ENCODE data around the gene CST7.
"Not testable (repeated sequence)": the region's sequence is repeated elsewhere in the genome, so short reads cannot be mapped to it uniquely, and the experiment has no call there.

CST7 gene

GRCh38 chr20:24998631-24999445, 49.8 kb downstream of the CST7 start:
- DNase-seq (ENCODE audit: extremely low read depth, low read depth): no peak
- TF ChIP-seq CTCF (IDR thresholded peaks at IDR 0.05; ENCODE audit: low read depth, low read length): no peak

GRCh38 chr20:24999568-24999967, 50.5 kb downstream of the CST7 start:
- DNase-seq (ENCODE audit: extremely low read depth, low read depth): no peak

DNA sequence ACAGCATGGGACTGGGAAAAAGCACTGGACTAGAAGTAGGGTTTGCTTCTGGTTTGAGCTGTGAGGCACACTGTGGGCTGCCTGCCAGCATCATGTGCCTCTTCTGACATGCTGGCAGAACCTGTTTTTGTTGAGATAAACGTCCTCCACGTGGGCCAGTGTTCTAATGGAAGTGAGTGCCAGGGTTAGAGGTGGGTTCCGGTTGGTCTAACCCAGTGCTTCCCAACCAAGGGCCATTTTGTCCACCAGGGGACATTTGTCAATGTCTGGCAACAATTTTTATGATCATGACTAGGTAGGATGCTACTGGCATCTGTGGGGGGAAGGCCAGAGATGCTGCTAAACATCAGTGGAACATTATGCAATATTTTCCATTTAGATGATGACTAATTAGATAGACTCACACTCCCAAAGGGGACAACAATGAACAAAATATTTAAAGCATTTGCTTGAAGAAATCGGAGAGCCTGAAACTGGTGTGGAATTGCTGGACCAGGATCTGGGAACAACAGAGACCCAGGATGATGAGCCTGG, 51.3 kb downstream of the CST7 start:
- TF ChIP-seq CTCF (IDR thresholded peaks at IDR 0.05; ENCODE audit: low read depth, low read length): peak; percentile 16
- DNase-seq (ENCODE audit: extremely low read depth, low read depth): peak; percentile 44

More at GRCh38 chr20:24999568-24999967, 50.5 kb downstream of the CST7 start:
- TF ChIP-seq CTCF (IDR thresholded peaks at IDR 0.05; ENCODE audit: low read depth, low read length): no peak

GRCh38 chr20:25001323-25001722, 52.3 kb downstream of the CST7 start:
- DNase-seq (ENCODE audit: extremely low read depth, low read depth): not testable (repeated sequence)

DNA sequence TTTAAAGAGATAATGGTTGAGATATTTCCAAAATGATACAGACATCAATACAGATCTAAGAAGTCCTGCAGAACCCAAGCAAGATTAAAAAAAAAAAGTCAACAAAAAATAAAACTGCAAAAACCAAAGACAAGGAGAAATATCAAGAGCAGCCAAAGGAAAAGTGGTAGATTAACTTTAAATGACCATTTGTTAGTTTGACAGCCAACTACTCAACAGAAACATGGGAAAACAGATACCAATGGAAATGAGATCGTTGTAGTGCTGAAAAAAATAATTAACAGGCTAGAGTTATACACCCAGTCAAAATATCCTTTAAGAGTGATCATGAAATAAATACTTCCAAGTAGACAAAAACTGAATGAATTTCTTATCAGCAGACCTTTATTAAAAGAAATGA, 53.9 kb downstream of the CST7 start:
- no peak for DNase-seq (ENCODE audit: extremely low read depth, low read depth)
- no peak for TF ChIP-seq CTCF (IDR thresholded peaks at IDR 0.05; ENCODE audit: low read depth, low read length)

- peak; percentile 16 for DNase-seq (ENCODE audit: extremely low read depth, low read depth)
- no peak for TF ChIP-seq CTCF (IDR thresholded peaks at IDR 0.05; ENCODE audit: low read depth, low read length)
These were observed 56.2 kb downstream of the CST7 start for GRCh38 chr20:25005220-25005619.

DNA sequence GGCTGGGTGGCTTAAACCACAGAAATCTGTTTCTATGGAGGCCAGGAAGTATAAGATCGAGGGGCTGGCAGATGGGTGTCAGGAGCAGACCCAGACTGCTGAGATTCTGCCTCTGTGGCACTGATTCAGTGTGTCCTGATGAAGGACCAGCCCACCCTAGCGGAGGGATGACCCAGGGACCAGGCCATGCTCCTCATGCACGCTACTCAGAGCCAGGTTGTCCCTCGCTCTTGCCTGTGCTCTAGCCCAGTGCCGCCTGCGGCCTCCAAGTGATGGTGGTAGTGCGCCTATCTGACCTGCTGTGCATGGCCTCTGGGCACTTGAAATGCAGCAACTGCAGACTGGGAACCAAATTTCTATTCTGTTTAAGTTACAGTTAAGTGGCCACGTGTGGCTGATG, 56.6 kb downstream of the CST7 start:
- TF ChIP-seq CTCF (IDR thresholded peaks at IDR 0.05; ENCODE audit: low read depth, low read length): no peak
- no peak for DNase-seq (ENCODE audit: extremely low read depth, low read depth)

Measured in AG09319 (cell line).